ENCODE measurements around the gene ATG7. TPM values are rescaled to one million over a fixed set of nuclear protein-coding genes. Genes with fewer than 3 reads are reported as not detected.

The ATG7 gene
- total RNA-seq, 1 donor from 2014 or later: 53.5 TPM

DNA sequence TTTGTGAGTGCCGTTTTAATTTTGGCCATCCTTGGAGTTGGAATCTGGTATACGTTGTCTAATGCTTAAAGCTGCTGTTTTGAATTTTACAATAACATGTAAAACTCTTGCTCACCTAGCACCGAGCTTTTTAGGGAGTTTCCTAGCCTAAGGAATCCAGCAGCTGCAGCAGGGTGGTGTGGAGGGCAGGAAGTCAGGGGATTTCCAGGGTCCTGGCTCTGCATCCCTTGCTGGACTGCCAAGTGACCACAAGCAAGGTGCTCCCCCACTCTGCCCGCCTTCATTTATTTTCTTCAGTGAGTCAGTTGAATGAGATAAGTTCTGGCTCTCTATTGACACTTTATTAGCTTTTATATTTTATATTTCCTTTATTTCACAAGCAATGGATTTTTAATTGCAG is 113.7 kb downstream of the ATG7 start:
- H4K20me1 ChIP-seq (ENCODE audit: low read depth): no peaks in the 10 kb centered on the region
- no peaks in the 10 kb centered on the region for H3K27me3 ChIP-seq
- no peak overlapping the region for H3K4me3 Mint-ChIP-seq
- no peak for DNase-seq (ENCODE audit: low spot score)
- H3K27me3 Mint-ChIP-seq (ENCODE audit: insufficient read depth, low read depth): no peaks in the 10 kb centered on the region
- H3K9me3 ChIP-seq (ENCODE audit: low read depth): no peaks in the 10 kb centered on the region
- H3K79me2 ChIP-seq (ENCODE audit: low read depth): no peaks in the 10 kb centered on the region
- no peak overlapping the region for H3K27ac Mint-ChIP-seq
- TF ChIP-seq, protein P1, sequence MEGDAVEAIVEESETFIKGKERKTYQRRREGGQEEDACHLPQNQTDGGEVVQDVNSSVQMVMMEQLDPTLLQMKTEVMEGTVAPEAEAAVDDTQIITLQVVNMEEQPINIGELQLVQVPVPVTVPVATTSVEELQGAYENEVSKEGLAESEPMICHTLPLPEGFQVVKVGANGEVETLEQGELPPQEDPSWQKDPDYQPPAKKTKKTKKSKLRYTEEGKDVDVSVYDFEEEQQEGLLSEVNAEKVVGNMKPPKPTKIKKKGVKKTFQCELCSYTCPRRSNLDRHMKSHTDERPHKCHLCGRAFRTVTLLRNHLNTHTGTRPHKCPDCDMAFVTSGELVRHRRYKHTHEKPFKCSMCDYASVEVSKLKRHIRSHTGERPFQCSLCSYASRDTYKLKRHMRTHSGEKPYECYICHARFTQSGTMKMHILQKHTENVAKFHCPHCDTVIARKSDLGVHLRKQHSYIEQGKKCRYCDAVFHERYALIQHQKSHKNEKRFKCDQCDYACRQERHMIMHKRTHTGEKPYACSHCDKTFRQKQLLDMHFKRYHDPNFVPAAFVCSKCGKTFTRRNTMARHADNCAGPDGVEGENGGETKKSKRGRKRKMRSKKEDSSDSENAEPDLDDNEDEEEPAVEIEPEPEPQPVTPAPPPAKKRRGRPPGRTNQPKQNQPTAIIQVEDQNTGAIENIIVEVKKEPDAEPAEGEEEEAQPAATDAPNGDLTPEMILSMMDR (IDR thresholded peaks at IDR 0.05): no peak
- TF ChIP-seq EZH2 (IDR thresholded peaks at IDR 0.05) (no peak), EZH2phosphoT487 (IDR thresholded peaks at IDR 0.05) (no peak)
- no peaks in the 10 kb centered on the region for H3K9me3 Mint-ChIP-seq
- H3K36me3 ChIP-seq: no peaks in the 10 kb centered on the region
- no peak overlapping the region for H3K4me3 ChIP-seq
- H2AFZ ChIP-seq (replicated peaks): no peak overlapping the region
- H3K4me2 ChIP-seq: no peak overlapping the region
- H3K27ac ChIP-seq: no peak overlapping the region
- H3K9ac ChIP-seq: no peak overlapping the region
- peaks cover 30% of the 10 kb centered on the region for H3K4me1 Mint-ChIP-seq
- no peaks in the 10 kb centered on the region for H3F3A ChIP-seq (ENCODE audit: low read depth)
- H3K36me3 Mint-ChIP-seq: peaks cover 3% of the 10 kb centered on the region
- peaks cover 11% of the 10 kb centered on the region for H3K4me1 ChIP-seq

DNA sequence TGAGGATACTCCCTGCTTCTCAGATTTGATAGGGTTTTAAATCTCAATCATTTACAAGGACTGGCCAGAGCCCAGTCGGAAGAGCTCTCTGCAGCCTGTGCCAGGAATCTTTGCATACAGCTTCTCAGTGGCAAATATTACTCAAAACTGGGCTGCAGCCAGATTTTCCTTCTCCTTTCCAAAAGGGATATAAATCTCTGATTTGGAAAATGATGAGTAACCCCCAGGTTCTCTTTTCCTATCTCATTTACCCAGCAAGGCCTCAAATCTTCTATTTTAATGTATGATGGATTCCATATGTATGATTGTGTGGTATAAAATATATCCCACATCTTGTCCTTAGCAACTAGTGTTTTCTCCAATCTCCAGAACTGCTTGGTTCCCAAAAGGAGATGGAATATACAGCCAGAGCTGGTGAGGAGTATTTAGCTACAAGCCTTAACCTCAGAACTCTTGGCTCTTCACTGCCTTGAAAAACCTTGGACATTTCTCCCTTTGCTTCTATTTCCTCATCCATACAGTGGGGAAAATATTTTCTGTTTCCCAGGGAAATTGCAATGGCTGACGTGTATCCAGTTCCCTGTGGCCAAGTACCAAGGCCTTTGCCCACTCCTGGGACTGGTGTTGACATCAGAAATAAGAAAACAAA is 114.4 kb downstream of the ATG7 start:
- no peaks in the 10 kb centered on the region for H3K36me3 ChIP-seq
- H3K9ac ChIP-seq: no peak overlapping the region

DNA sequence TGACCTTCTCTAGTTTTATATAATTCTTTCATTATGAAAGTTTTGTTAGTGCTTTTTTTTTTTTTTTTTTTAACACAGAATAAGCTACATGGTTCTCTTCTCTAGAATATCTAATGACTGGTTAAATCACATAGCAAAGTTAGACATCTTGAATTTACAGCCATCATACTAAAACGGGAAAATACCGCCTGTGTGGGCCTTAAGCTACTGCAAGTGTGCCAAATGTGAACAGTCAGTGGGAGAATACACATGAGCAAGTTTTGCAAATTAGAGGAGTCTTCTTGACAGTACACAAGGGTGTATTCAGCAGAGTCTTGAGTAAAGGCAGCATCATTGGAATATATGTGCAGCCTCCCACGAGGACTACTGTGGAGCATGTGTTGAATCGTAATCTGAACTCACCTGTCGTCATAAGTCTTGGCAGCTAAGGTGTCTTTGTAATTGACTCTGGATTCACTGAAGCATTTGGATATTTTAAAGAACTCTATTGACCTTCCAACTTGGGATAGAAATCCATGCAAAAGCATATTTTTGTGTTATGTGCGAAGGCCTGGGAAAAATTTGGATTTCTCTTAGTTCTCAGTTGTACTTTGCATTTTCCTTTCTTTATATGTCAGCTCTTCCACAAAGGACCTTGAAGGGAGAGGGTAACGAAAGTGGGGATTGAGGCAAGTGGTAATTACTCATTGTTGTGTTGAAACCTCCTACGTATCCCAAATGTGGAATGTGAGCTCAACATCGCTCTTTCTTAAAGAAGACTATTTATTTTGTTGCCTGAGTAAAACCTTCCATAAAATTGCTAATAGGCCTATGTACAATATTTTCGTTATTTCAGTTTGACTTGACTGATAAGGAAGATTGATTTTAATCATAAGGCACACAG is 117.4 kb downstream of the ATG7 start:
- Histone ChIP-seq H3K4me3 (no peak overlapping the region), H4K20me1 (ENCODE audit: low read depth) (no peaks in the 10 kb centered on the region), H3K4me1 (peaks cover 11% of the 10 kb centered on the region), H3K4me2 (no peak overlapping the region), H2AFZ (replicated peaks) (no peak overlapping the region), H3K27me3 (no peaks in the 10 kb centered on the region), H3K79me2 (ENCODE audit: low read depth) (no peaks in the 10 kb centered on the region), H3F3A (ENCODE audit: low read depth) (no peaks in the 10 kb centered on the region), H3K36me3 (no peaks in the 10 kb centered on the region), H3K9ac (no peak overlapping the region), H3K9me3 (ENCODE audit: low read depth) (no peaks in the 10 kb centered on the region), H3K27ac (no peak overlapping the region)
- peaks cover 37% of the 10 kb centered on the region for H3K4me1 Mint-ChIP-seq
- H3K36me3 Mint-ChIP-seq: no peaks in the 10 kb centered on the region
- no peak overlapping the region for H3K27ac Mint-ChIP-seq
- no peaks in the 10 kb centered on the region for H3K9me3 Mint-ChIP-seq
- H3K4me3 Mint-ChIP-seq: no peak overlapping the region
- peaks cover 2% of the 10 kb centered on the region for H3K27me3 Mint-ChIP-seq (ENCODE audit: insufficient read depth, low read depth)
- TF ChIP-seq EZH2phosphoT487 (IDR thresholded peaks at IDR 0.05) (no peak), EZH2 (IDR thresholded peaks at IDR 0.05) (no peak)
- TF ChIP-seq, protein P1 (IDR thresholded peaks at IDR 0.05): no peak
- DNase-seq (ENCODE audit: low spot score): no peak

More for the DNA sequence above, 114.4 kb downstream of the ATG7 start:
- H3K4me3 Mint-ChIP-seq: no peak overlapping the region
- peaks cover 2% of the 10 kb centered on the region for H3K27me3 Mint-ChIP-seq (ENCODE audit: insufficient read depth, low read depth)
- Histone ChIP-seq H3K4me3 (no peak overlapping the region), H3K27ac (no peak overlapping the region), H4K20me1 (ENCODE audit: low read depth) (no peaks in the 10 kb centered on the region), H2AFZ (replicated peaks) (no peak overlapping the region), H3K4me1 (peaks cover 11% of the 10 kb centered on the region), H3K79me2 (ENCODE audit: low read depth) (no peaks in the 10 kb centered on the region), H3F3A (ENCODE audit: low read depth) (no peaks in the 10 kb centered on the region), H3K4me2 (no peak overlapping the region), H3K27me3 (no peaks in the 10 kb centered on the region), H3K9me3 (ENCODE audit: low read depth) (no peaks in the 10 kb centered on the region)
- no peak for TF ChIP-seq EZH2phosphoT487 (IDR thresholded peaks at IDR 0.05)
- TF ChIP-seq, protein P1 (IDR thresholded peaks at IDR 0.05): no peak
- no peak for TF ChIP-seq EZH2 (IDR thresholded peaks at IDR 0.05)
- no peaks in the 10 kb centered on the region for H3K9me3 Mint-ChIP-seq
- peaks cover 30% of the 10 kb centered on the region for H3K4me1 Mint-ChIP-seq
- no peak for DNase-seq (ENCODE audit: low spot score)
- H3K27ac Mint-ChIP-seq: no peak overlapping the region
- H3K36me3 Mint-ChIP-seq: peaks cover 3% of the 10 kb centered on the region

All from neural progenitor cell (in vitro differentiated cells).